GM19193 (cell line): ENCODE data around the gene KLF8.

Source experiments
- POLR2A ChIP-seq: IDR thresholded peaks from 4 replicates; pipeline ENCODE4 v1.6.1; 2011; ENCODE audit not compliant: insufficient read depth, insufficient read length; ENCODE audit errors: extremely low read depth

The KLF8 gene

DNA sequence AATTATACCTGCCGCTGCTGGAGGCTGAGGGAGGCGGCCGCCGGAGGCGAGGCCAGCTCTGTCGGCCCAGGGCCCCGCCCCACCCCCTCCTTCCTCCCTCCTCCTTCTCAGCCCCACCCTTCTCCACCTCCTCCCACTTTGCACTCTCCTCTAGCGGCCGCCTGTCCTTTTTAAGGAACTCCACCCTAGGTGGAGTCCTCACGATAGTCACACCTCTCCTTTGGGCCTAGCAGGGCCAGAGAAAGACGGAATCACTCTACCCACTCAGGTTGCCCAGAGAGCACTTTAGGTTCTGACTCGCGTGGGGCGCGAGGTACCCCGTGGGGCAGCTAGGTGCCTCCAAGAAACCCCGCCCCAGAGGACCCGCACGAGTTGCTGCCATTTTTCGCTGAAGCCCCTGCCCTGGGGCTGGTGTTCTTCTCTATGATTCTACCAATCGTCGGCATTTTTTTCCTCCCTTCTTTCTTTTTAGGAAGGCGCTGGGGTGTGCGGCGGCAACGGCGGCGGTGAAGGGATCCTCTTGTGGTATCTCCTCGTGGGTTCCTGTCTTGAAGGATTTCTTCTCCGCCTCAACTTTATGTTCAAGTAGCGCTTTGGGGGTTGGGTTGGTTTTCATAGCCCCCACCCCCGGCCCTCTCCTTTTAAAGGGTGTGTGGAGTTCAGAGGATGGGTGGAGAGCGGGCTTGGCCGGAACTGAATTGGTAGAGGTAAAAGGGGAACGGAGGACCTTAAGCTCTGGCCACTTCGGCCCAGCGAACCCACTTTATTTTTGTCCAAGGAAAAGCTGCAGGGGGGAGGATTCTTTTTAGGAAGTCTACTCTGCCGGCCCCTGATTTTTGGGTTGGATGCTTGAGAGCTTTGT, at the start of gene KLF8:
Gene KLF8 (plus strand): TSS at position 136 of the 862 bp plus-strand sequence. CDS start 979 bp downstream, outside the sequence.
- TF ChIP-seq POLR2A = peak; percentile 41

- TF ChIP-seq POLR2A = no peak
Observed at GRCh38 chrX:56211701-56212100, 20.5 kb upstream of the KLF8 start.

GRCh38 chrX:56216332-56216731, 15.8 kb upstream of the KLF8 start:
- no peak for TF ChIP-seq POLR2A

GRCh38 chrX:56219700-56220099, 12.5 kb upstream of the KLF8 start:
- TF ChIP-seq POLR2A = no peak

GRCh38 chrX:56221101-56221500, 11.1 kb upstream of the KLF8 start:
- no peak for TF ChIP-seq POLR2A

DNA sequence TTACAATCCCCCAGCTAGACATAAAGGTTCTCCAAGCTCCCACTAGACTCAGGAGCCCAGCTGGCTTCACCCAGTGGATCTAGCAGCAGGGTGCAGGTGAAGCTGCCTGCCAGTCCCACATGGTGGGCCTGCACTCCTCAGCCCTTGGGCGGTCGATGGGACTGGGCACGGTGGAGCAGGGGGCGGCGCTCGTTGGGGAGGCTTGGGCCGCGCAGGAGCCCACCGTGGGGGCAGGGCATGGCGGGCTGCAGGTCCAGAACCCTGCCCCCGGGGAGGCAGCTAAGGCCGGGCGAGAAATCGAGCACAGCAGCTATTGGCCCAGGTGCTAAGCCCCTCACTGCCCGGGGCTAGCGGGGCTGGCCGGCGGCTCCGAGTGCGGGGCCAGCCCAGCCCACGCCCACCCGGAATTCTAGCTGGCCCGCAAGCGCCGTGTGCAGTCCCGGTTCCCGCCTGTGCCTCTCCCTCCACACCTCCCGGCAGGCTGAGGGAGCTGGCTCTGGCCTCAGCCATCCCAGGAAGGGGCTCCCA, 9.6 kb upstream of the KLF8 start:
- TF ChIP-seq POLR2A = no peak

DNA sequence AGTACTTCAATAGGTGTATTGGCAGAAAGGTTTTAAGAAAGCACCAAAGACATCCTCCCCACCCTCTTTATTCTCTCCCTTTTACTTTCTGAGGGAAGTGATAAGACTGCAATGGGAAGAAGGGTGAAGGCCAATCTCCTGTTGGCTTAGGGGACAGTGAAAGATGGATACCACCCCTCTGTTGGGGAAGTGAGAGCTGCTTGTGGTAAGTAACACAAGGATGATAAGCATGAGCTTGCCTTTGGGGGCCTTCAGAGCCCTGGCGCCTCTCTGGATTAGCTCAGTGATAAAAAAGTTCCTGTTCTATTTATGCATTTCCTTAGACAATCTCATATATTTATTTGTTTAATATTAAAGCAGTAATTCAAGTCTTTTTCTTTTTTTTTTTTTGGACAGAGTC, 5.2 kb upstream of the KLF8 start:
- TF ChIP-seq POLR2A = no peak

- TF ChIP-seq POLR2A = no peak
Observed at GRCh38 chrX:56228914-56229313, 3.2 kb upstream of the KLF8 start.

DNA sequence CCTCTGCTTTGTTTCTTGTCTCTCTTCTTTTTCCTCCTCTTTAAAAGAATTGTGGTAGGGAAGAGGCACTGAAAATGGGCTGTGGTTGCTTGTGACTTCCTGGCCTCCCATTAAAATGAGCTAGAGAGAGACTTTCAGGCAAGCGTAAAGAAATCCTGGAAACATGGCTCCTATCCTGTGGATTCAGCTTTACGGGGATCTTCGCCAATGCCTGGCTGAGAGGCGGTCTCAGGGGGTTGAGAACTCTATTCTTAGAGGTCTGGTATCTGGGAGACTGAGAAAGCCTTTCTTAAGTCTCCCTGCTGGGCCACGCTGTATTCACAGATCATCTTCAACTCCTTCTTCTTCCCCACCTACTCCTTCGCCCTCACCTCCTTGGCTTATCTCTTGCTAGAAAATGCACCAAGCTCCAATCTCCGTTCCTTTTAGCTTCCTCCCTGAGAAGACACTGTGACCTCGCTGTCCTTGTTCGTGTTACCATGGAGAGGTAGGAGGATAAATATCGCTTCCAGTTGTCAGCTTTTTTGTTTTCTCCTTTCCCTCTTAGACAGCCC, 542 bp upstream of the KLF8 start:
- no peak for TF ChIP-seq POLR2A

- TF ChIP-seq POLR2A = no peak
Observed at GRCh38 chrX:56233100-56233499, 944 bp downstream of the KLF8 start.

GRCh38 chrX:56233682-56234081, 1.5 kb downstream of the KLF8 start:
- no peak for TF ChIP-seq POLR2A

- TF ChIP-seq POLR2A = no peak
Observed at GRCh38 chrX:56248492-56248891, 16.3 kb downstream of the KLF8 start.

DNA sequence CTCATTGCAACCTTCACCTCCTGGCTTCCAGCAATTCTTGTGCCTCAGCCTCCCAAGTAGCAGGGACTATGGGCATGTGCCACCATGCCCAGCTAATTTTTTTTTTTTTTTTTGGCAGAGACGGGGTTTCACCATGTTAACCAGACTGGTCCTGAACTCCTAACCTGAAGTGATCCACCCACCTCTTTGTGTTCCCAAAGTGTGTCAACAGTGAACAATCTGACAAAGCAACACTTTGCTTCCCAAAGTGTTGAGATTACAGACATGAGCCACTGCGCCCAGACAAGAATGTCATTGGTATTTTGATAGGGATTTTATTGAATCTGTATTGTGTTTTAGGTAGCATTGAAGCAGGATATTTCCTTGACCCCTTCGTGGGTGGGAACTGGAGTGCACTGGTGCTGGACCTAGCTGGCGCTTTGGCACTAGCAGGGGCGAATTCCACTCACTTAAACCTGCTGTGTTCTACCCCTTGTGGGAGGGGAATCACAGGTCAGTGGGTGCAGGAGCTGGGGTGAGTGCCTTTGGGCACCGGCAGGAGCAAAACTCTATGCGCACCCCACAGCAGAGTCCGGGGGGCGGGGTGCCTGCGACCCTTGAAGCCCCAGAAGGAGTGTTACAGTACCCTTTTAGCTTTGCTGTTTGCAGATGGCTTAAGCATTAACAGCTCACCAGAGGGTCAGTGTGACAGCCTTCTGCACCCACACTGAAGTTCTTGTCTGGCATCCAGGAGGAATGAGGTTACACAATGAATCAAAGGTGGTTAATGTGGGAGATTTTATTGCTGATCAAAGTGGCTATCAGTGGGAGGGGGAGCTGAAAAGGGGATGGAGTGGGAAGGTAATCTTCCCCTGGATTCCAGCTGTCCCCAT, 21.9 kb downstream of the KLF8 start:
- no peak for TF ChIP-seq POLR2A

DNA sequence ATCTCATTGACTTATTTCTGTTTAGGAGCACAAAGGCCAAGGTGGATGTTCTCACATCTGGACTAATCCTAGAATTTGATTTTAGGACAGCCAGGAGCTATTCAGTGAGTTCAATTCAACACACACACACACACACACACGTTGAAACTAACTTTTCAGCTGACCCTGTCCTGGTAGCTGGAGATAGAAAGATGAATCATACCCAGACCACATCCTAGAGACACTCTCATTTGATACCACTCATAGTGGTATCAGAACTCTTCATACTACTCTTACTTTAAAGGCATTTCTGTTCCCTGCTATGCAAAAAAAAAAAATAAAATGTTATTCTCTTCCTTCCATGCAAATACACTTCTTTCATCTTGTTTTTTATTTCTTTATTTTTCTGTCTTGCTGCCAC, 36.7 kb downstream of the KLF8 start:
- TF ChIP-seq POLR2A = no peak

DNA sequence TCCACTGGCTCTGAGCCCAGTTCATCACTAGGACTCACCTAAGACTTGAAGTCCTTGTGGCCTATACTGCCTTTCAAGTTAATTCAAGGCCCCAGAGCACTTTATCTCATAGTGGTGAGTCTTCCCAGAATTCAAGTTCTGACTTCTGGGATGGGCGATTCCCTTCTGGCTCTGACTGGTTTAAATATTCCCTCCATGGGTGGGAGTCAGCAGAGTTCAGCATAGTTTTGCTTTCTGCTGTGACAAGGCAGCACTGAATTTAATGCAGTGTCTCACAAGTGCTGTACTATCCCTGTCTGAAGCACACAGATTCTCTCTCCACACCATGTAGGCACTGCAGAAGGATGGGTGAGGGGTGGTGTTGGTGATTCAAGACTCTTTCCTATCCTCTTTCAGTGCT, 46.5 kb downstream of the KLF8 start:
- no peak for TF ChIP-seq POLR2A
